MCF 10A (cell line): ENCODE data around the gene CFAP97D2. TPM values are rescaled to one million over a fixed set of nuclear protein-coding genes. Genes with fewer than 3 reads are reported as not detected.

Source experiments
- BruUV-seq: library from RNA; stranded (reverse); fragments of 400-500 nt; replicated peaks from 2 replicates; lab custom pipeline; 2021; lab: Mats Ljungman, UMichigan
- CTCF ChIA-PET: fragments of 300-600 bp; sonication (Branson Sonifier 250); formaldehyde crosslinking; extraction: SDS; loops from one replicate; lab custom pipeline; 2021; ENCODE audit warnings: antibody characterized with exemption, inconsistent platforms; lab: Yijun Ruan, JAX
- POLR2A ChIA-PET: fragments of 300-600, 350-650 bp; sonication (Branson Sonifier 250); formaldehyde crosslinking; extraction: SDS; loops from one replicate; lab custom pipeline; 2020; ENCODE audit warnings: antibody characterized with exemption, inconsistent platforms; lab: Yijun Ruan, JAX
- DNase-seq: peaks from one replicate; pipeline ENCODE4 v3.0.0-alpha.2; 2018; ENCODE audit not compliant: unreplicated experiment
- H3K27ac Mint-ChIP-seq: one replicate; pipeline ENCODE4 v1.8.0; 2022; ENCODE audit warnings: mild to moderate bottlenecking, low read depth, mixed read lengths; ENCODE audit not compliant: unreplicated experiment
- H3K27me3 Mint-ChIP-seq: one replicate; pipeline ENCODE4 v1.8.0; 2022; ENCODE audit warnings: mixed read lengths; ENCODE audit not compliant: insufficient read depth, unreplicated experiment
- H3K36me3 Mint-ChIP-seq: one replicate; pipeline ENCODE4 v1.8.0; 2022; ENCODE audit warnings: mild to moderate bottlenecking, moderate library complexity, mixed read lengths; ENCODE audit not compliant: insufficient read depth, unreplicated experiment
- H3K4me1 Mint-ChIP-seq: one replicate; pipeline ENCODE4 v1.8.0; 2022; ENCODE audit warnings: mixed read lengths; ENCODE audit not compliant: insufficient read depth, unreplicated experiment
- H3K4me3 Mint-ChIP-seq: one replicate; pipeline ENCODE4 v1.8.0; 2022; ENCODE audit warnings: mild to moderate bottlenecking, moderate library complexity, mixed read lengths; ENCODE audit not compliant: unreplicated experiment
- H3K9me3 Mint-ChIP-seq: one replicate; pipeline ENCODE4 v1.8.0; 2022; ENCODE audit warnings: mixed read lengths; ENCODE audit not compliant: unreplicated experiment
- intact Hi-C: fragments of 100-400 bp; cut with micrococcal nuclease; formaldehyde crosslinking; loops from 2 replicates; pipeline ENCODE4 v1.14.1; 2022
- total RNA-seq: library from RNA; stranded (reverse); gene quantifications from 2 replicates; pipeline ENCODE4 v1.2.3, GENCODE V29; 2022
- TF ChIP-seq, protein P1 (sequence below): fragments of 200-600 bp; IDR thresholded peaks from one replicate; pipeline ENCODE4 v1.8.0; 2022; ENCODE audit warnings: antibody characterized with exemption, mild to moderate bottlenecking; ENCODE audit not compliant: unreplicated experiment

CFAP97D2 gene
- total RNA-seq, 1 experiment from 2014 or later: not detected

DNA sequence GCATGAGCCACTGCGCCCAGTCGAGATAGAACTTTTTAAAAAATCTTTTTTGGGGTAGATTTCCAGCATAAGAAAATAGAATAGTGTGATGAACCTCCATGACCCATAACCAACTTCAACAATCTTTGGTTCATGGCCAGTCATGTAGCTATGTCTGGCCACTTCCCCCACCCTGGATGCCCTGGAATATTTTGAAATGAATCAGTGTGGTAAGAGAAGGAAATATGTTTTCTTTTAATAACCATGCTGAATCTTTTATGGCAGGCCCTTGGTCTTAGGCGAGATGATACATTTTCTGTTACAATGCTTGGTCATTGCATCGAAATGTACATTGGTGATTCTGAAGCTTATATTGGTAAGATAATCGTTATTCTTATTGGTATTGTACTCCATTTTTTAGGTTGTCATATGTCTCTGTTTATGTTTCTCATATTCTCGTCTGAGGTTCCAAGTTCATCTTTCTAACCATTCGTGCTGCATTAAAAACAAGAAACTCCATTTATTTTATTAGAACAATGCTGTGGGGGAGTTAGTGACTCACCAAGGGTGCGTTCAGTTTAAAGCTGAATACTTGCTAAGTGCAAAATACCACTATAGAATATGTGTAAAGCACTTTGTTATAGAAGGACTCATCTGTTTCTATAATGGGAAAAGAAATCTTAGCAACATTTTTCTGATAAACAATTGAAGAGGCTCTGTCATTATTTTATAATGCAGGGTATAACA is 86.0 kb downstream of the CFAP97D2 start:
- no peak overlapping the region for H3K27ac Mint-ChIP-seq
- POLR2A ChIA-PET: interaction anchor here (0.7 to 2.0 kb wide), 2 partner anchors 11 to 15 kb away, joined by 3 to 6 read pairs; no protein-coding TSS in a partner anchor

DNA sequence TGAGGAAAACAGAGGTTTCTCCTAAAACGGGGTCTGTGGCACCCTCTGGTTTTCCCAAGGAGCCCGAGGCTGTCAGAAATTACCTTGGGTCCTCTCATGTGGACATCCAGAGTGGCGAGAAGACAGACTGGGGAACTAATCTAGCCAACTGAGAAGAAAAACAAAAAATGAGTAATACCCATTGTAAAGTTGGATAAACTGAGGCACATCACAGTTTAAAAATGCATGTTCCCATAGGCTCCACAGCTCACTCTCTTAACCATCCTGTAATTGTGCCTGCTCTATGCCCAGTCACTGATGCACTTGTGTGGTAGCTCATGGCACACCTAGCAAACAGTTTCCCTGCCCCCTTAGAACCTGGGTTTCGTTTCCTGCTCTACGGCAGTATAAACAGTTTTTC is 87.2 kb downstream of the CFAP97D2 start:
- no peak overlapping the region for H3K27ac Mint-ChIP-seq
- POLR2A ChIA-PET: interaction anchor here (2.0 kb wide), 1 partner anchor 14 kb away, joined by 6 read pairs; no protein-coding TSS in a partner anchor
- intact Hi-C loops: no loop called here
- H3K4me3 Mint-ChIP-seq: no peak overlapping the region
- peaks cover 81% of the 10 kb centered on the region for H3K36me3 Mint-ChIP-seq
- DNase-seq: no peak
- CTCF ChIA-PET: no interaction called here
- TF ChIP-seq, protein P1, sequence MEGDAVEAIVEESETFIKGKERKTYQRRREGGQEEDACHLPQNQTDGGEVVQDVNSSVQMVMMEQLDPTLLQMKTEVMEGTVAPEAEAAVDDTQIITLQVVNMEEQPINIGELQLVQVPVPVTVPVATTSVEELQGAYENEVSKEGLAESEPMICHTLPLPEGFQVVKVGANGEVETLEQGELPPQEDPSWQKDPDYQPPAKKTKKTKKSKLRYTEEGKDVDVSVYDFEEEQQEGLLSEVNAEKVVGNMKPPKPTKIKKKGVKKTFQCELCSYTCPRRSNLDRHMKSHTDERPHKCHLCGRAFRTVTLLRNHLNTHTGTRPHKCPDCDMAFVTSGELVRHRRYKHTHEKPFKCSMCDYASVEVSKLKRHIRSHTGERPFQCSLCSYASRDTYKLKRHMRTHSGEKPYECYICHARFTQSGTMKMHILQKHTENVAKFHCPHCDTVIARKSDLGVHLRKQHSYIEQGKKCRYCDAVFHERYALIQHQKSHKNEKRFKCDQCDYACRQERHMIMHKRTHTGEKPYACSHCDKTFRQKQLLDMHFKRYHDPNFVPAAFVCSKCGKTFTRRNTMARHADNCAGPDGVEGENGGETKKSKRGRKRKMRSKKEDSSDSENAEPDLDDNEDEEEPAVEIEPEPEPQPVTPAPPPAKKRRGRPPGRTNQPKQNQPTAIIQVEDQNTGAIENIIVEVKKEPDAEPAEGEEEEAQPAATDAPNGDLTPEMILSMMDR: no peak
- H3K27me3 Mint-ChIP-seq: no peaks in the 10 kb centered on the region
- H3K4me1 Mint-ChIP-seq: no peaks in the 10 kb centered on the region
- H3K9me3 Mint-ChIP-seq: no peaks in the 10 kb centered on the region
- no TSS peak for BruUV-seq

More for the DNA sequence above, 86.0 kb downstream of the CFAP97D2 start:
- CTCF ChIA-PET: interaction anchor here (0.8 kb wide), 1 partner anchor 75 kb away, joined by 3 read pairs; no protein-coding TSS in a partner anchor
- Mint-ChIP-seq H3K4me1 (no peaks in the 10 kb centered on the region), H3K9me3 (no peaks in the 10 kb centered on the region), H3K36me3 (peaks cover 88% of the 10 kb centered on the region), H3K4me3 (no peak overlapping the region), H3K27me3 (no peaks in the 10 kb centered on the region)
- no peak for DNase-seq
- BruUV-seq: no TSS peak
- intact Hi-C loops: no loop called here
- TF ChIP-seq, protein P1: no peak

DNA sequence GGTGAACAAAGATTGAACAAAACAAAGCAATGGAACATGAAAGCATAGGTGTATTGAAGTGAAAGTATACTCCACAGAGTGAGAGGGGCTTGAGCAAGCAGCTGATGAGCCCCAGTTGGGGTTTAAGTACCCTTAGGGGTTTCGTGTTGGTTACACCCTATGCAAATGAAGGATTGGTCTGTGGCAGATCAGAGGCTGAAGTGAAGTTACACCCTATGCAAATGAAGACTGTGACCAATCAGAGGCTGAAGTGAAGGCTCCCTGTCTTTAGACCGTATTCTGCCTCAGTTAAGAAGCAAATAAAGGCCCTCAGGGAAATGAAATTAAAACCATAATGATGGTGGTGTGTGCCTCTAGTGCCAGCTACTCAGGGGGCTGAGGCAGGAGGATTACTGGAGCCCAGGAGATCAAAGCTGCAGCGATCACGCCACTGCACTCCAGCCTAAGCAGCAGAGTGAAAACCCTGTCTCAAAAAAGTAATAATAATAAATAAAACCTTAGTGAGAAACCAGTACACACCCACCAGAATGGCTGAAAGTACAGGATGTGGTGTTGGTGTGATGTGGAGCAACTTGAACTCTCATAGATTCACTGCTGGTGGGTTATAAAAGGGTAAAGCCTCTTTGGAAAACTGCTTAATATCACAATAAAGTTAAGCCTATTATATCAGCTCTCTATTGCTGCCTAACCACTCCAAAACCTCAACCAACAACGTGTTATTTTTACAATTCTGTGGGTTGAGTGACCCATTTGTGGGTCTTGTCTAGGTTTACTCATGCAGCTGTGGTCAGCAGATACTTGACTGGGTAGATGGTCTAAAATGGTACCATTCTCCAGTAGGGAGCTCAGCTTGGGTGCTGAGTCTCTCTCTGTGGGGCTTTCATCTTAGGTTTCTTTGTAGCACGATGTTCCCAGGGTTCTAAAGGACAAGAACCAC is 89.6 kb downstream of the CFAP97D2 start:
- intact Hi-C loops: no loop called here
- H3K4me1 Mint-ChIP-seq: no peaks in the 10 kb centered on the region
- H3K27ac Mint-ChIP-seq: no peak overlapping the region
- H3K36me3 Mint-ChIP-seq: peaks cover 87% of the 10 kb centered on the region
- no peak for DNase-seq
- BruUV-seq: no TSS peak
- POLR2A ChIA-PET: interaction anchor here (0.6 to 1.6 kb wide), 4 partner anchors 9 to 19 kb away, joined by 3 to 5 read pairs (median 4); partner anchors contain the start of gene UPF3A
- H3K9me3 Mint-ChIP-seq: no peaks in the 10 kb centered on the region
- no peaks in the 10 kb centered on the region for H3K27me3 Mint-ChIP-seq
- no peak overlapping the region for H3K4me3 Mint-ChIP-seq
- CTCF ChIA-PET: no interaction called here
- TF ChIP-seq, protein P1: no peak
